HFF-Myc (cell line): ENCODE results near the gene FGD2.

Source experiments
- DNase-seq: peaks from one replicate; pipeline ENCODE4 v3.0.0-alpha.2; 2011; ENCODE audit warnings: low read depth; ENCODE audit errors: extremely low read depth
- H3K4me3 ChIP-seq: replicated peaks from 2 replicates; pipeline ENCODE4 v1.5.1; 2011; ENCODE audit warnings: low read depth, mild to moderate bottlenecking, control low read depth, low read length
- TF ChIP-seq, protein P1 (sequence below): IDR thresholded peaks from 2 replicates; pipeline ENCODE4 v1.5.1; 2012; ENCODE audit warnings: mild to moderate bottlenecking, low read depth, low read length, control low read depth; ENCODE audit errors: missing control alignments

Gene FGD2

DNA sequence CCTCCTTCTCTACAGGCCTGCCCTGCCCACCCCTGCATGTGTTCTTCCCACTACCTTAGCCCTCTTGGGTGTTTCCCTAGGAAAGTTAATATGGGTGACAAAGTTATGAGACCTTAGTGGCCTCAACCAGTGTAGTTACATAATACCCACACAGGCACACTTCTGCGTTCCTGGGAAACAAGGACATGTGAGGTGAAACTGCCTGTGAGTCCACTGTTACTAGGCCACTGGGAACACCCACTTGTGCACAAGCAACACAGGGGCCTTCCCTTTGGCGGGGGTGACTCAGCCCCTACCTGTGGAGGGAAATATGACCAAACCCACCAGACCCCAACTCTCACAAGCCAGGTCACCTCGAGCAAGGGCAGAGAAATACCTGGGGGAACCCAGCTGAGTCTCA lies 38.2 kb upstream of the FGD2 start:
- TF ChIP-seq, protein P1, sequence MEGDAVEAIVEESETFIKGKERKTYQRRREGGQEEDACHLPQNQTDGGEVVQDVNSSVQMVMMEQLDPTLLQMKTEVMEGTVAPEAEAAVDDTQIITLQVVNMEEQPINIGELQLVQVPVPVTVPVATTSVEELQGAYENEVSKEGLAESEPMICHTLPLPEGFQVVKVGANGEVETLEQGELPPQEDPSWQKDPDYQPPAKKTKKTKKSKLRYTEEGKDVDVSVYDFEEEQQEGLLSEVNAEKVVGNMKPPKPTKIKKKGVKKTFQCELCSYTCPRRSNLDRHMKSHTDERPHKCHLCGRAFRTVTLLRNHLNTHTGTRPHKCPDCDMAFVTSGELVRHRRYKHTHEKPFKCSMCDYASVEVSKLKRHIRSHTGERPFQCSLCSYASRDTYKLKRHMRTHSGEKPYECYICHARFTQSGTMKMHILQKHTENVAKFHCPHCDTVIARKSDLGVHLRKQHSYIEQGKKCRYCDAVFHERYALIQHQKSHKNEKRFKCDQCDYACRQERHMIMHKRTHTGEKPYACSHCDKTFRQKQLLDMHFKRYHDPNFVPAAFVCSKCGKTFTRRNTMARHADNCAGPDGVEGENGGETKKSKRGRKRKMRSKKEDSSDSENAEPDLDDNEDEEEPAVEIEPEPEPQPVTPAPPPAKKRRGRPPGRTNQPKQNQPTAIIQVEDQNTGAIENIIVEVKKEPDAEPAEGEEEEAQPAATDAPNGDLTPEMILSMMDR: no peak
- H3K4me3 ChIP-seq: no peak overlapping the region
- DNase-seq: no peak

DNA sequence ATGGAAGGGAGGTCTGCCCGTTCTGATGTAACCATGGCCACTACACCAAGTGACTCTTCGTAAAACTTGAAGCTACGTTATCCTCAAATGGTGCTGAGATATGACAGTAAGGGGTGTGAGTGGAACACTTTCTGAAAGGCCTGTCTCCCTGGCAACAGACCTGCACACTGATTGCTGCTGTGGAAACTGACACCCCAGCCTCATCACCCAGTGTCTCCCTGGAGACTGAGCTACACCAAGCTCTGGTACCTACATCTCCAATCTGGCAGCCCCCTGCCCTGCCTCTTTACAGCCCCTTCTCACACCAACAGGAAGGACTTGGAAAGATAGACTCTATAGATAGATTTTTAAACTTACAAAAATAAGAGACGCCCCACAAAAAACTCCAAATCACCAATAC lies 37.7 kb upstream of the FGD2 start:
- no peak overlapping the region for H3K4me3 ChIP-seq
- DNase-seq: no peak
- TF ChIP-seq, protein P1: no peak

DNA sequence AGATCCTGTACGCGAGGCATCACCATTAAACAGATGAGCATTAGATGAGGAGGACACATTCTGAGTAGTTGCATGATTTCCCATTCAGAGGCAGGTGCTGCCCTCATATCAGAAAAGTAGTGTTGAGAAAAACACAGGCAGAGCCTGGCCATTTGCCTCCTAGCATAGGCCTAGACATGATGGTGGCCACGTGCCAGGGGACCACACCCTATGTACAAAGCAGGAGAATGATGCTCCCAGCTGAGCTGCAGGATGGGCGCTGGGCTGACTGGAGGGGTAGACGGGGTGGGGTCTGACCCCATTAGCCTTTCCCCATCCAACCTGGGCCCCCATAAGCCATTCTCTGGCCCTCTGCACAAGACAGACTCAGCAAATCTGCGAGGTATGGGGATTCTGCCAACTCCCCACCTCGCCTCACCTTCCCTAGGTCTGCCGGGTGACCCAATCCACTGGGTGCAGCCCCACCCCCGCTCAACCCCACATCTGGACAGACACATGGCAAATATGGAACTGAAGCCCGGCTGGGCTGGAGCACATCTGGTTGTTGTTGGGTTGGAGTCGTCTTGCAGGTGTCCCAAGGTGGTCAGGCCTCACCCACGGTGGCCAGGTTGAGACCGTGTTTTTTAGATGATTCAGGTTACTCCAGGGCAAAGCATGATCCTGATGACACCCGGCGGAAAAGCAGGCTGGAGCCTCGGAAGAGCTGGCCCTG lies 37.0 kb upstream of the FGD2 start:
- no peak overlapping the region for H3K4me3 ChIP-seq
- TF ChIP-seq, protein P1: no peak
- DNase-seq: no peak

DNA sequence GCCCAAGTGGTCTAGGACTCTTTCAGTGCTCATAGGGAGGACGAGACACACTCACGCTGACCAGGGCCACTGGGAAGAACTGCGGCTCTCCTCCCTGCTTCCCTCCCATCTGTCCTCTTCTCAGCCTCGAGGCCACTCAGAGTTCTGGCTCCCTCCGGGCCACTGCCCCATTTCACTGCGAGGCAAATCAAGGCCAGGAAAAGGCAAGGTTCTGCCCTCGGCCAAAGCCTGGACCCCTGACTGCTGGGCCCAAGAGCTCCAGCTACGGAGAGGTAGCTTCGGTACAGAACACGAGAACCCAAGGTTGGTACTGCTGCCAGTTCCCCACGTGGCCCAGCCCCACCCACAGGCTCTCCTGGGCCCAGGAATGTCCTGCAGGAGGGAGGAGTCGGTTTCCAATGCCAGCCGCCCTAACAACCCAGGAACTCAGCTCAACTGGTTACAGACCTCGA lies 36.2 kb upstream of the FGD2 start:
- no peak overlapping the region for H3K4me3 ChIP-seq
- no peak for DNase-seq
- TF ChIP-seq, protein P1: no peak

DNA sequence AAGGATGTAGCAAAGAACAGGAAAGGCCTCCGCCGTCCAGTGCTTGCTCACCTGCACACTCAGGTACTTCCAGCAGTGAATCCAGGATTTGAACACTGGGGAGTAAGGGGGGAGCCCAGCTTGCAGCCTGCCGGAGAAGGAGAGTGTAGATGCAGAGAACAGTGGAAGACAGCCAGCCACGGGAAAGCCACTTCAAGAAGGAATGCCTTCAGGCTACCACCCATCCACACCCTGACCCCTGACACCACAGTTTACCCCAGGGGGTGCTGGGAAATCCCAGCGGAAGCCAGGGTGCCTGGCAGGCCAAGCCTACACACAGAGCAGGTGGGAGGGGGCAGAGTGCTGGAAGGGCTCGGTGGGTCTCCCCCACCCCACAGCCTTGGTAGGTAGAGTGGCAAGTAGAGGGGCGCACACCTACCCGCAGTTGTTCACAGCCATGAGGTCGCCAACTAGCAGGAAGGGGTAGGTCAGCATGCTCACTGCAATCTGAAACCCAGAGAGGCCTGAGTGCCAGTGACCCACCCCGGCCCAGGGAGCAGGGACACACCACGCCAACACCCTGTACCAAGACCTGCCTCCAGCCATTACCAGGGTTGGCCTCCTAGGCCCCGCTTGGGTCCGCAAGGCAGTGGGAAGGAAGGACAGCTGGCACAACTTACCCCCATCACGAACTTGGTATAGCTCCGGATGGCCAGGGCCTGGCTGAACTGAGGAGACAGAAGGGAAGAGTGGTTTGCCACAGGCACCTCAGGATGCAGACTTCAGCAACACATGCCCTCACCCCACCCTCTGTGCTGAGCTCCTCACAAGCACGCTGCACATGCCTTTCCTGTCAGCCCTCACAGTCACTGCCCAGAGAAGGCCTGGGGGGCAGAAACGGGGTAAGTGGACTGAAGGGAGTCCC lies 35.2 kb upstream of the FGD2 start:
- no peak for DNase-seq
- no peak overlapping the region for H3K4me3 ChIP-seq
- TF ChIP-seq, protein P1: no peak

DNA sequence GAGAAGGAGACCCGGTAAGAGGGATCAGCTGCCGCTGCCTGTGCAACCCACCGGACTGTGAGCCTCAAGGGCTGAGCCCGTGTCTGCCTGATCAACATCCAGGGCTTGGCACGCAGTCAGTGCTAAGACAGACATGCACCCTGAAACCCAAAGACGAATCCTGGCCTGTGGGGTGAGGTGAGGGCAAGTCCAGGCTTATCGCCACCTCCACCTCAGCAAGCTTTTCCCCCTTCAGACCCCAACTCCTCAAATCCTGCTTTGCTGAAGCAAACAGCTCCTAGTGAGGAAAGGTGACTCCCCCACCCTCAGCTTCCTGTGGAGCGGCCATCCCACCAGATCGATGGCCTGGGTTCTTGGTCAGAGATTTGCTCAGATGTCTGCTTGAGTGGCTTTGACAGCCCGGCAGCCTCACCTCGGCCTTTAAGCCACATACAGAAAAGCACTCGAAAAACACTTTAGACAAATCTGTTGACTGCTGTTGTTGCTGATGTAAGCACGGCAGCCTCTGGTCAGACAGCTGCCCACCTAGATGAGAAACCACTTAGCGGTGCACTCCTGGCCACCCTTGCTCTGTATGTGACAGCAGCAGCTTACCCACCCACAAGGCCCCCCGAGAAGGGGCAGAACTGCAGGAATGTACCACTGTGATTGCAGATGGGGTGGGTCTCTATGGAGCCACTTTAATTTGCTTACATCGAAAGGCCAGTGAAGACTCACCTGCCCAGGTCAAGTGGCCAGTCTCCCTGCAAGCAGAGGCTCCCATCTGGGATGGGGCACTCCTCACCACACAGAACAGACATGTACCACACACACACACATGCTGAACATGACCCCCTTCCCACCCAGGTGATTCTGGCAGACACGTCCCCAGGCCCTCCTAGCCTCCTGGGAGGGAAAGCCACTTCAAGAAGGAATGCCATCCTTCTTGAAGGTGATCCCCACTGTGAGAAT lies 34.3 kb upstream of the FGD2 start:
- DNase-seq: no peak
- TF ChIP-seq, protein P1: no peak
- no peak overlapping the region for H3K4me3 ChIP-seq
